Islet precursor cell (in vitro differentiated cells): Measurements from ENCODE around the gene TRAF3IP1.
A peak's percentile ranks its signal among the peaks of the same experiment; 100 is the strongest.

Experiments
- DNase-seq: peaks from one replicate; pipeline ENCODE4 v3.0.0-alpha.2; 2018

The TRAF3IP1 gene

GRCh38 chr2:238383135-238383534, 62.8 kb downstream of the TRAF3IP1 start:
- no peak for DNase-seq

GRCh38 chr2:238383743-238384380, 63.5 kb downstream of the TRAF3IP1 start:
- no peak for DNase-seq

GRCh38 chr2:238387332-238387731, 67.0 kb downstream of the TRAF3IP1 start:
- no peak for DNase-seq

- no peak for DNase-seq
Observed at GRCh38 chr2:238388794-238389193, 68.5 kb downstream of the TRAF3IP1 start.

- peak; percentile 43 for DNase-seq
Observed at GRCh38 chr2:238389988-238390589, 69.8 kb downstream of the TRAF3IP1 start.

GRCh38 chr2:238391042-238391689, 70.8 kb downstream of the TRAF3IP1 start:
- no peak for DNase-seq

- DNase-seq: no peak
Observed at GRCh38 chr2:238396663-238397062, 76.3 kb downstream of the TRAF3IP1 start.

GRCh38 chr2:238397356-238397755, 77.0 kb downstream of the TRAF3IP1 start:
- no peak for DNase-seq

GRCh38 chr2:238398577-238398976, 78.3 kb downstream of the TRAF3IP1 start:
- no peak for DNase-seq

- DNase-seq: no peak
Observed at GRCh38 chr2:238399094-238399493, 78.8 kb downstream of the TRAF3IP1 start.

GRCh38 chr2:238401551-238401950, 81.2 kb downstream of the TRAF3IP1 start:
- DNase-seq: peak; percentile 38

GRCh38 chr2:238403632-238404405, 83.5 kb downstream of the TRAF3IP1 start:
- DNase-seq: peak; percentile 33

GRCh38 chr2:238404406-238405216, 84.3 kb downstream of the TRAF3IP1 start:
- DNase-seq: peak; percentile 44

- peak; percentile 25 for DNase-seq
Observed at GRCh38 chr2:238405217-238405555, 84.9 kb downstream of the TRAF3IP1 start.

GRCh38 chr2:238406221-238406997, 86.1 kb downstream of the TRAF3IP1 start:
- DNase-seq: peak; percentile 49

GRCh38 chr2:238406998-238407285, 86.6 kb downstream of the TRAF3IP1 start:
- DNase-seq: peak; percentile 50

GRCh38 chr2:238407566-238407965, 87.2 kb downstream of the TRAF3IP1 start:
- DNase-seq: peak; percentile 26

- no peak for DNase-seq
Observed at GRCh38 chr2:238408615-238409340, 88.5 kb downstream of the TRAF3IP1 start.

GRCh38 chr2:238409341-238410199, 89.3 kb downstream of the TRAF3IP1 start:
- no peak for DNase-seq

- no peak for DNase-seq
Observed at GRCh38 chr2:238412067-238412767, 91.9 kb downstream of the TRAF3IP1 start.
